Ascending aorta (tissue), 2 donors: ENCODE data around the gene ARL5A. TPM values are rescaled to one million over a fixed set of nuclear protein-coding genes. Genes with fewer than 3 reads are reported as not detected.
A peak's percentile ranks its signal among the peaks of the same experiment; 100 is the strongest.

Experiments used
- DNase-seq, 2 donors: peaks; one replicate each; pipeline ENCODE4 v3.0.0-alpha.2; 2019; ENCODE audit warnings: low spot score in 2 of 2
- H3K27ac ChIP-seq, 2 donors: fragments of 200-600 bp; sonication (generic); one replicate each; pipeline ENCODE4 v1.5.1; 2016 to 2017; ENCODE audit warnings: mild to moderate bottlenecking in 1 of 2
- H3K27me3 ChIP-seq: fragments of 200-600 bp; sonication (generic); one replicate; pipeline ENCODE4 v1.5.1; 2017
- H3K36me3 ChIP-seq, 2 donors: fragments of 200-600 bp; sonication (generic); one replicate each; pipeline ENCODE4 v1.5.1; 2016
- H3K4me1 ChIP-seq, 2 donors: fragments of 200-600 bp; sonication (generic); one replicate each; pipeline ENCODE4 v1.5.1; 2016 to 2017; ENCODE audit warnings: mild to moderate bottlenecking in 1 of 2
- H3K4me3 ChIP-seq, 2 donors: fragments of 200-600 bp; sonication (generic); one replicate each; pipeline ENCODE4 v1.5.1; 2016 to 2017; ENCODE audit warnings: mild to moderate bottlenecking in 1 of 2
- H3K9me3 ChIP-seq, 2 donors: fragments of 200-600 bp; sonication (generic); one replicate each; pipeline ENCODE4 v1.5.1; 2016
- CTCF ChIP-seq, 3 experiments: fragments of 200-600 bp in 2 of 3; fragments of 450-650 bp in 1 of 3; sonication (generic) in 2 of 3; IDR thresholded peaks; one replicate each; pipeline ENCODE4 v1.5.1; 2016 to 2019; ENCODE audit warnings: antibody characterized with exemption in 3 of 3, mild to moderate bottlenecking in 1 of 3, moderate library complexity in 1 of 3
- intact Hi-C: fragments of 100-400 bp; cut with DNase I; formaldehyde crosslinking; loops from one replicate; pipeline ENCODE4 v1.15.1; 2023
- total RNA-seq: library from RNA; depleted of rRNA; stranded (reverse); fragments of >200 nt; gene quantifications from one replicate; pipeline ENCODE4 v1.1.0, GENCODE V29; 2016

ARL5A gene
- total RNA-seq, 1 donor from 2014 or later: 15.8 TPM

GRCh38 chr2:151816843-151817242, 11.4 kb downstream of the ARL5A start:
- TF ChIP-seq CTCF (IDR thresholded peaks at IDR 0.05): no peak
- Histone ChIP-seq H3K36me3 (peaks cover 14 to 19% of the 10 kb centered on the region in 2 donors), H3K4me3 (no peak overlapping the region), H3K27ac (no peak overlapping the region), H3K4me1 (peaks cover 0 to 2% of the 10 kb centered on the region in 2 donors), H3K9me3 (no peaks in the 10 kb centered on the region), H3K27me3 (no peaks in the 10 kb centered on the region)
- intact Hi-C loops: no loop called here
- no peak for DNase-seq

- intact Hi-C loops: no loop called here
- no peaks in the 10 kb centered on the region for H3K9me3 ChIP-seq
- H3K27me3 ChIP-seq: no peaks in the 10 kb centered on the region
- no peak for TF ChIP-seq CTCF (IDR thresholded peaks at IDR 0.05)
- no peak overlapping the region for H3K27ac ChIP-seq
- H3K36me3 ChIP-seq: peaks cover 18 to 28% of the 10 kb centered on the region in 2 donors
- H3K4me1 ChIP-seq: peaks cover 0 to 2% of the 10 kb centered on the region in 2 donors
- DNase-seq: no peak
- no peak overlapping the region for H3K4me3 ChIP-seq
Measured at GRCh38 chr2:151815821-151816489, 12.3 kb downstream of the ARL5A start.

- Histone ChIP-seq H3K4me1 (peaks cover 0 to 4% of the 10 kb centered on the region in 2 donors), H3K9me3 (no peaks in the 10 kb centered on the region), H3K27ac (no peak overlapping the region), H3K27me3 (no peaks in the 10 kb centered on the region), H3K36me3 (peaks cover 26 to 53% of the 10 kb centered on the region in 2 donors), H3K4me3 (no peak overlapping the region)
- intact Hi-C loops: no loop called here
- DNase-seq: no peak
- no peak for TF ChIP-seq CTCF (IDR thresholded peaks at IDR 0.05)
Measured at GRCh38 chr2:151810489-151810888, 17.7 kb downstream of the ARL5A start.

GRCh38 chr2:151809073-151809383, 19.2 kb downstream of the ARL5A start:
- Histone ChIP-seq H3K9me3 (no peaks in the 10 kb centered on the region), H3K36me3 (peaks cover 26 to 43% of the 10 kb centered on the region in 2 donors), H3K4me1 (peaks cover 0 to 4% of the 10 kb centered on the region in 2 donors), H3K4me3 (no peak overlapping the region), H3K27ac (no peak overlapping the region), H3K27me3 (no peaks in the 10 kb centered on the region)
- no peak for DNase-seq
- no peak for TF ChIP-seq CTCF (IDR thresholded peaks at IDR 0.05)
- intact Hi-C loops: no loop called here

- no peaks in the 10 kb centered on the region for H3K27me3 ChIP-seq
- peaks cover 0 to 4% of the 10 kb centered on the region in 2 donors for H3K4me1 ChIP-seq
- H3K36me3 ChIP-seq: peaks cover 26 to 41% of the 10 kb centered on the region in 2 donors
- H3K4me3 ChIP-seq: no peak overlapping the region
- no peak overlapping the region for H3K27ac ChIP-seq
- peak in 2 of 3 experiments; percentile 35 to 44 for TF ChIP-seq CTCF (IDR thresholded peaks at IDR 0.05)
- intact Hi-C loops: no loop called here
- DNase-seq: no peak
- no peaks in the 10 kb centered on the region for H3K9me3 ChIP-seq
Measured at GRCh38 chr2:151808258-151809072, 19.8 kb downstream of the ARL5A start.
